H9 (cell line): ENCODE data around the gene LMCD1. TPM values are rescaled to one million over a fixed set of nuclear protein-coding genes. Genes with fewer than 3 reads are reported as not detected.

ENCODE experiments used
- DNase-seq: peaks from one replicate; pipeline ENCODE4 v3.0.0-alpha.2; 2017
- H2AFZ ChIP-seq: one replicate; pipeline ENCODE4 v1.6.1; 2013; ENCODE audit warnings: mild to moderate bottlenecking, low read length, control low read depth, moderate library complexity
- H2AK5ac ChIP-seq: 2 replicates; pipeline ENCODE4 v1.6.1; 2013; ENCODE audit warnings: low read length, control low read depth, mixed read lengths; ENCODE audit not compliant: insufficient read length
- H2BK120ac ChIP-seq: one replicate; pipeline ENCODE4 v1.6.1; 2013; ENCODE audit warnings: low read depth, mild to moderate bottlenecking, low read length, control low read depth, inconsistent platforms; ENCODE audit not compliant: poor library complexity, severe bottlenecking
- H2BK12ac ChIP-seq: 2 replicates; pipeline ENCODE4 v1.6.1; 2013; ENCODE audit warnings: low read length, control low read depth, mixed read lengths, low read depth; ENCODE audit not compliant: insufficient read length
- H2BK15ac ChIP-seq: 2 replicates; pipeline ENCODE4 v1.6.1; 2013; ENCODE audit warnings: low read depth, low read length, control low read depth
- H2BK20ac ChIP-seq: one replicate; pipeline ENCODE4 v1.6.1; 2013; ENCODE audit warnings: low read depth, mild to moderate bottlenecking, low read length, control low read depth, inconsistent platforms; ENCODE audit not compliant: poor library complexity, severe bottlenecking
- H2BK5ac ChIP-seq: 2 replicates; pipeline ENCODE4 v1.6.1; 2013; ENCODE audit warnings: low read length, control low read depth, mixed read lengths; ENCODE audit not compliant: insufficient read length
- H3K14ac ChIP-seq: 2 replicates; pipeline ENCODE4 v1.6.1; 2013; ENCODE audit warnings: low read length, control low read depth; ENCODE audit not compliant: insufficient read depth
- H3K18ac ChIP-seq: 2 replicates; pipeline ENCODE4 v1.6.1; 2013; ENCODE audit warnings: low read depth, mild to moderate bottlenecking, mixed read lengths, low read length, control low read depth; ENCODE audit not compliant: insufficient read length
- H3K23ac ChIP-seq: 2 replicates; pipeline ENCODE4 v1.6.1; 2013; ENCODE audit warnings: low read length, control low read depth, mixed read lengths, low read depth; ENCODE audit not compliant: insufficient read length
- H3K23me2 ChIP-seq: 2 replicates; pipeline ENCODE4 v1.6.1; 2013; ENCODE audit warnings: low read depth, mild to moderate bottlenecking, mixed read lengths, low read length, control low read depth; ENCODE audit not compliant: insufficient read length, poor library complexity, severe bottlenecking
- H3K27ac ChIP-seq: 2 replicates; pipeline ENCODE4 v1.5.1; 2013; ENCODE audit warnings: low read length, control low read depth, mixed read lengths, low read depth; ENCODE audit not compliant: insufficient read length
- H3K27me3 ChIP-seq: 2 replicates; pipeline ENCODE4 v1.6.1; 2013; ENCODE audit warnings: low read length, control low read depth, inconsistent platforms; ENCODE audit not compliant: insufficient read depth
- H3K4ac ChIP-seq: 2 replicates; pipeline ENCODE4 v1.6.1; 2013; ENCODE audit warnings: low read depth, mild to moderate bottlenecking, control low read depth, inconsistent platforms, low read length, moderate library complexity
- H3K4me1 ChIP-seq: 2 replicates; pipeline ENCODE4 v1.6.1; 2013; ENCODE audit warnings: low read length, control low read depth, inconsistent platforms; ENCODE audit not compliant: insufficient read depth
- H3K4me2 ChIP-seq: 2 replicates; pipeline ENCODE4 v1.6.1; 2013; ENCODE audit warnings: low read length, control low read depth, mixed read lengths; ENCODE audit not compliant: insufficient read length, insufficient read depth
- H3K56ac ChIP-seq: 2 replicates; pipeline ENCODE4 v1.6.1; 2013; ENCODE audit warnings: low read depth, mild to moderate bottlenecking, mixed read lengths, low read length, control low read depth; ENCODE audit not compliant: insufficient read length
- H3K79me1 ChIP-seq: 2 replicates; pipeline ENCODE4 v1.6.1; 2013; ENCODE audit warnings: low read depth, mild to moderate bottlenecking, moderate library complexity, low read length, control low read depth, inconsistent platforms; ENCODE audit not compliant: insufficient read depth, poor library complexity, severe bottlenecking
- H3K79me2 ChIP-seq: 2 replicates; pipeline ENCODE4 v1.6.1; 2013; ENCODE audit warnings: low read length, control low read depth, inconsistent platforms; ENCODE audit not compliant: insufficient read depth
- H3K9ac ChIP-seq: 2 replicates; pipeline ENCODE4 v1.6.1; 2013; ENCODE audit warnings: low read length, control low read depth, mixed read lengths; ENCODE audit not compliant: insufficient read length; ENCODE audit errors: extremely low read depth
- H3K9me3 ChIP-seq: one replicate; pipeline ENCODE4 v1.6.1; 2013; ENCODE audit warnings: low read depth, low read length, inconsistent platforms; ENCODE audit not compliant: control insufficient read depth
- H3T11ph ChIP-seq: one replicate; pipeline ENCODE4 v1.6.1; 2013; ENCODE audit warnings: mild to moderate bottlenecking, low read length, control low read depth, inconsistent platforms
- H4K20me1 ChIP-seq: one replicate; pipeline ENCODE4 v1.6.1; 2013; ENCODE audit not compliant: control insufficient read depth, insufficient read length, insufficient read depth
- H4K5ac ChIP-seq: 2 replicates; pipeline ENCODE4 v1.6.1; 2013; ENCODE audit warnings: low read depth, mild to moderate bottlenecking, mixed read lengths, low read length, control low read depth; ENCODE audit not compliant: insufficient read length
- H4K8ac ChIP-seq: replicated peaks from 2 replicates; pipeline ENCODE4 v1.6.1; 2013; ENCODE audit warnings: low read length, control low read depth, mixed read lengths, low read depth; ENCODE audit not compliant: insufficient read length
- H4K91ac ChIP-seq: 2 replicates; pipeline ENCODE4 v1.6.1; 2013; ENCODE audit warnings: low read depth, mild to moderate bottlenecking, moderate library complexity, mixed read lengths, low read length, control low read depth; ENCODE audit not compliant: insufficient read length
- H3K27ac Mint-ChIP-seq, 3 experiments: 2 replicates in 2 of 3; 3 replicates in 1 of 3; pipeline ENCODE4 v1.8.0; 2020 to 2021; ENCODE audit warnings: mixed read lengths in 3 of 3, mild to moderate bottlenecking in 1 of 3, moderate library complexity in 1 of 3
- H3K27me3 Mint-ChIP-seq: 2 replicates; pipeline ENCODE4 v1.8.0; 2021; ENCODE audit warnings: low read depth, mild to moderate bottlenecking, moderate library complexity, mixed read lengths
- H3K36me3 Mint-ChIP-seq, 3 experiments: 2 replicates in 2 of 3; 3 replicates in 1 of 3; pipeline ENCODE4 v1.8.0; 2020 to 2021; ENCODE audit warnings: low read depth in 3 of 3, mixed read lengths in 3 of 3; ENCODE audit not compliant: insufficient read depth in 1 of 3
- H3K4me1 Mint-ChIP-seq, 2 experiments: 2 replicates each; pipeline ENCODE4 v1.8.0; 2020; ENCODE audit warnings: mixed read lengths in 2 of 2
- H3K4me3 Mint-ChIP-seq, 2 experiments: 2 replicates in 1 of 2; 3 replicates in 1 of 2; pipeline ENCODE4 v1.8.0; 2020 to 2021; ENCODE audit warnings: mild to moderate bottlenecking in 2 of 2, mixed read lengths in 2 of 2, moderate library complexity in 1 of 2
- H3K9me3 Mint-ChIP-seq, 2 experiments: 2 replicates in 1 of 2; 3 replicates in 1 of 2; pipeline ENCODE4 v1.8.0; 2020; ENCODE audit warnings: mild to moderate bottlenecking in 2 of 2, mixed read lengths in 2 of 2, moderate library complexity in 1 of 2
- WGBS: extraction: QIAGEN DNeasy Blood & Tissue Kit; methylation state at CpG from one replicate; pipeline ENCODE4 v1.1.7; 2013; ENCODE audit warnings: missing lambda C conversion rate, low lambda C conversion rate, mixed read lengths; ENCODE audit not compliant: insufficient read length; ENCODE audit errors: extremely low coverage; 5-methylcytosine and 5-hydroxymethylcytosine counted together
- total RNA-seq: library from RNA; stranded (reverse); gene quantifications from 2 replicates; pipeline ENCODE4 v1.2.1, GENCODE V29; 2021
- TF ChIP-seq, protein P1 (sequence below): fragments of 200-600 bp; sonication (generic); conservative IDR thresholded peaks from 3 replicates; pipeline ENCODE4 v1.8.0; 2021; ENCODE audit warnings: antibody characterized with exemption, mild to moderate bottlenecking

Gene LMCD1
- total RNA-seq, 1 experiment from 2014 or later = 19.2 TPM

DNA sequence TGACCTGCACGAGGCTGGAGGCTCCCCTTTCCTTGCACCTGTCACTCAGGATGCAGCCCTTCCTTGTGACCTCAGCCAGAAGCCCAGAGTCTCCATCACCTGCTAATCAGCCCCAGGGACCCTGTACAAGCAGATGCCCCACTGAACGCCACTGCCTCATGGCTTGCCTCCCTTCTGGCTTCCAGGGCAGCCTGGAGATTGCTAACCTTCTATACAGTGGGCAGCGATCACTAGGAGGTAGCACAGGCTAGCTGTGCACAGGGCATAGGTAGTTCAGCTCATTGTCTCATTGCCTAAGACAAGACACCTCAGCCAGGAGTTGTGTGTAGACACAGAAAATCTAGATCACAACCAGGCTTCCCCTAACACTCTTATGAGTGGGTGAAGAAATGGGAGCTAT lies 93.6 kb downstream of the LMCD1 start:
- H3K56ac ChIP-seq = no peak overlapping the region
- H4K20me1 ChIP-seq = no peaks in the 10 kb centered on the region
- H4K5ac ChIP-seq = no peak overlapping the region
- H2BK12ac ChIP-seq = no peak overlapping the region
- no peak overlapping the region for H3K23ac ChIP-seq
- Mint-ChIP-seq H3K9me3 (no peaks in the 10 kb centered on the region), H3K4me3 (no peak overlapping the region), H3K36me3 (no peaks in the 10 kb centered on the region), H3K4me1 (peaks cover 8 to 13% of the 10 kb centered on the region in 2 experiments; a peak in 3 of 4 replicates), H3K27ac (no peak overlapping the region), H3K27me3 (no peaks in the 10 kb centered on the region; the same call in 1 of the 2 replicates)
- no peak overlapping the region for H2BK20ac ChIP-seq
- H2AK5ac ChIP-seq = no peak overlapping the region
- H3K79me1 ChIP-seq = no peaks in the 10 kb centered on the region
- no peak overlapping the region for H3K4me2 ChIP-seq
- H3K18ac ChIP-seq = no peak overlapping the region
- H3K27ac ChIP-seq = no peak overlapping the region
- no peaks in the 10 kb centered on the region for H3K9me3 ChIP-seq
- H2AFZ ChIP-seq = no peak overlapping the region
- H2BK120ac ChIP-seq = no peak overlapping the region
- H3K4ac ChIP-seq = no peak overlapping the region
- no peak for DNase-seq
- H3T11ph ChIP-seq = no peak overlapping the region
- H3K14ac ChIP-seq = no peak overlapping the region
- WGBS = no CpG with 5 or more reads among the region's 3 CpGs
- H3K9ac ChIP-seq = no peak overlapping the region
- H3K23me2 ChIP-seq = no peaks in the 10 kb centered on the region
- H2BK15ac ChIP-seq = no peak overlapping the region
- H4K8ac ChIP-seq = no peak overlapping the region
- no peaks in the 10 kb centered on the region for H3K4me1 ChIP-seq
- H3K79me2 ChIP-seq = no peaks in the 10 kb centered on the region
- TF ChIP-seq, protein P1, sequence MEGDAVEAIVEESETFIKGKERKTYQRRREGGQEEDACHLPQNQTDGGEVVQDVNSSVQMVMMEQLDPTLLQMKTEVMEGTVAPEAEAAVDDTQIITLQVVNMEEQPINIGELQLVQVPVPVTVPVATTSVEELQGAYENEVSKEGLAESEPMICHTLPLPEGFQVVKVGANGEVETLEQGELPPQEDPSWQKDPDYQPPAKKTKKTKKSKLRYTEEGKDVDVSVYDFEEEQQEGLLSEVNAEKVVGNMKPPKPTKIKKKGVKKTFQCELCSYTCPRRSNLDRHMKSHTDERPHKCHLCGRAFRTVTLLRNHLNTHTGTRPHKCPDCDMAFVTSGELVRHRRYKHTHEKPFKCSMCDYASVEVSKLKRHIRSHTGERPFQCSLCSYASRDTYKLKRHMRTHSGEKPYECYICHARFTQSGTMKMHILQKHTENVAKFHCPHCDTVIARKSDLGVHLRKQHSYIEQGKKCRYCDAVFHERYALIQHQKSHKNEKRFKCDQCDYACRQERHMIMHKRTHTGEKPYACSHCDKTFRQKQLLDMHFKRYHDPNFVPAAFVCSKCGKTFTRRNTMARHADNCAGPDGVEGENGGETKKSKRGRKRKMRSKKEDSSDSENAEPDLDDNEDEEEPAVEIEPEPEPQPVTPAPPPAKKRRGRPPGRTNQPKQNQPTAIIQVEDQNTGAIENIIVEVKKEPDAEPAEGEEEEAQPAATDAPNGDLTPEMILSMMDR = no peak
- no peak overlapping the region for H4K91ac ChIP-seq
- H2BK5ac ChIP-seq = no peak overlapping the region
- H3K27me3 ChIP-seq = no peaks in the 10 kb centered on the region
